Measurements from ENCODE around the gene CAPZA2. TPM values are rescaled to one million over a fixed set of nuclear protein-coding genes. Genes with fewer than 3 reads are reported as not detected.

Gene CAPZA2
- total RNA-seq, 2 experiments from 2014 or later, result 127 to 164 TPM

GRCh38 chr7:116836048-116836447, 26.3 kb upstream of the CAPZA2 start:
- no peaks in the 10 kb centered on the region for H3K4me1 Mint-ChIP-seq (ENCODE audit: low read depth)
- CTCF ChIA-PET, result no interaction called here
- H3K9me3 Mint-ChIP-seq, result no peaks in the 10 kb centered on the region
- peaks cover 3% of the 10 kb centered on the region for H3K27me3 Mint-ChIP-seq (ENCODE audit: low read depth)
- intact Hi-C loops (cut with micrococcal nuclease), result no loop called here
- H3K27ac Mint-ChIP-seq, result no peak overlapping the region
- DNase-seq, result no peak
- H3K36me3 Mint-ChIP-seq (ENCODE audit: low read depth), result no peaks in the 10 kb centered on the region
- H3K4me3 Mint-ChIP-seq, result no peak overlapping the region

GRCh38 chr7:116836911-116837310, 25.5 kb upstream of the CAPZA2 start:
- no peak for DNase-seq
- CTCF ChIA-PET, result no interaction called here
- Mint-ChIP-seq H3K4me1 (ENCODE audit: low read depth) (no peaks in the 10 kb centered on the region), H3K4me3 (no peak overlapping the region), H3K9me3 (no peaks in the 10 kb centered on the region), H3K27ac (no peak overlapping the region), H3K36me3 (ENCODE audit: low read depth) (no peaks in the 10 kb centered on the region), H3K27me3 (ENCODE audit: low read depth) (peaks cover 8% of the 10 kb centered on the region)
- intact Hi-C loops (cut with micrococcal nuclease), result no loop called here

DNA sequence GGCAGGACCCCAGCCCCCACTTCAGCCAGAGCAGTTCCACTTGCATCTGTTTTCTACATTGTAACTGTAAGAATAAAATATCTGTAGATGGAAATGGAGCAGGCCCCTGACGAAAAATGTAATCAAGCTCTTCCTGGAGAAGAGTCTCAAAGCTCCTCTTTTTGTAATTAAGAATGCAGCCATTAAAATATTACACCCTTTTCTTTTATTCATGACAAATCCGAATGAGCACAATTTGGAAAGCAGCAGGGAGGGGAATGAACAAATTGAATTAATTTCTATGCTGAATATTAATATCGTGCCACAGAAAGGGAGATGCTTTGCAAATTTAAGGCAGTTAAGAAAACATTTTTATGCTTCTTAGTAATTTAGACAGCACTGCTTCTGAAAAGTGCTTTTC, 24.8 kb upstream of the CAPZA2 start:
- no peaks in the 10 kb centered on the region for H3K4me1 Mint-ChIP-seq (ENCODE audit: low read depth)
- no peak overlapping the region for H3K27ac Mint-ChIP-seq
- intact Hi-C loops (cut with micrococcal nuclease), result no loop called here
- CTCF ChIA-PET, result no interaction called here
- no peak overlapping the region for H3K4me3 Mint-ChIP-seq
- no peaks in the 10 kb centered on the region for H3K9me3 Mint-ChIP-seq
- H3K27me3 Mint-ChIP-seq (ENCODE audit: low read depth), result peaks cover 8% of the 10 kb centered on the region
- DNase-seq, result no peak
- H3K36me3 Mint-ChIP-seq (ENCODE audit: low read depth), result no peaks in the 10 kb centered on the region

DNA sequence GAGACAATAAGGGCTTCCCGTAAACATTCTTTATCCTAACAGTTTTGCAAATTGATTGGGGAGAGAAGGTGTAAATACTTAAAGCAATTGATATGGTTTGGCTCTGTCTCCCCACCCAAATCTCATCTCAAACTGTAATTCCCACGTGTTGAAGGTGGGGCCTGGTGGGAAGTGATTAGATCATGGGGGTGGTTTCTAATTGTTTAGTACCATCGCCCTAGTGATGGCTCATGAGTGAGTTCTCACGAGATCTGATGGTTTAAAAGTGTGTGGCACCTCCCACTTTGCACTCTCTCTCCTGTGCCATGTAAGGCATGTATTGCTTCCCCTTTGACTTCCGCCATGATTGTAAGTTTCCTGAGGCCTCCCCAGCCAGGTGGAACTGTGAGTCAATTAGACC, 22.1 kb upstream of the CAPZA2 start:
- DNase-seq, result no peak
- H3K27ac Mint-ChIP-seq, result no peak overlapping the region
- CTCF ChIA-PET, result no interaction called here
- peaks cover 15% of the 10 kb centered on the region for H3K27me3 Mint-ChIP-seq (ENCODE audit: low read depth)
- peaks cover 5% of the 10 kb centered on the region for H3K4me1 Mint-ChIP-seq (ENCODE audit: low read depth)
- no peak overlapping the region for H3K4me3 Mint-ChIP-seq
- H3K9me3 Mint-ChIP-seq, result no peaks in the 10 kb centered on the region
- intact Hi-C loops (cut with micrococcal nuclease), result no loop called here
- no peaks in the 10 kb centered on the region for H3K36me3 Mint-ChIP-seq (ENCODE audit: low read depth)

GRCh38 chr7:116842371-116842770, 20.0 kb upstream of the CAPZA2 start:
- intact Hi-C loops (cut with micrococcal nuclease), result no loop called here
- CTCF ChIA-PET, result no interaction called here
- no peak for DNase-seq
- no peaks in the 10 kb centered on the region for H3K36me3 Mint-ChIP-seq (ENCODE audit: low read depth)
- peaks cover 15% of the 10 kb centered on the region for H3K27me3 Mint-ChIP-seq (ENCODE audit: low read depth)
- H3K27ac Mint-ChIP-seq, result no peak overlapping the region
- H3K9me3 Mint-ChIP-seq, result no peaks in the 10 kb centered on the region
- H3K4me1 Mint-ChIP-seq (ENCODE audit: low read depth), result peaks cover 5% of the 10 kb centered on the region
- H3K4me3 Mint-ChIP-seq, result no peak overlapping the region

DNA sequence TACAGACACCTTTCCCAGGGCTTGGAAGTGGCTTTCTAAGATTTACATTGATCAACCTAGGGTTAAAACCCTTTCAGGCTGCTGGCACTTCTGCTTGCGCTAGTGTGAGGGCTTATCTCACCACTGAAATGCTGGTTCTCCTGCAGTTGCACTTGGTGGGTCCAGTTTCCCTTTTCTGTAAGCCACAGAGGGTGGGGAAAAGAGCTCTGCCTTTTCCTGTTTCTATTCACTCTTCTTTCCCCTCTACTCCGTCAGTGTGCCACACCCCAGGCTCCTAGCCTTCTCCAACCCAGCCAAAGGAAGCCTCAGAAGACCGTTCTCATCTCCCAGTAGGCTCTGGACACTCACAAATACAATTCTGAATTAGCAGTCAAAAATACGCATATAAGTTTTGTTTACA, 19.0 kb upstream of the CAPZA2 start:
- Mint-ChIP-seq H3K4me1 (ENCODE audit: low read depth) (peaks cover 5% of the 10 kb centered on the region), H3K4me3 (no peak overlapping the region), H3K27me3 (ENCODE audit: low read depth) (peaks cover 15% of the 10 kb centered on the region), H3K36me3 (ENCODE audit: low read depth) (no peaks in the 10 kb centered on the region), H3K27ac (no peak overlapping the region), H3K9me3 (no peaks in the 10 kb centered on the region)
- CTCF ChIA-PET, result interaction anchor here (0.6 to 1.2 kb wide), 2 partner anchors 34 to 1746 kb away, joined by 3 read pairs; no protein-coding TSS in a partner anchor
- intact Hi-C loops (cut with micrococcal nuclease), result no loop called here
- DNase-seq, result no peak

- Mint-ChIP-seq H3K4me3 (no peak overlapping the region), H3K27ac (no peak overlapping the region)
- CTCF ChIA-PET, result no interaction called here
These were observed 11.2 kb upstream of the CAPZA2 start for GRCh38 chr7:116851175-116851574.

GRCh38 chr7:116851671-116852070, 10.7 kb upstream of the CAPZA2 start:
- intact Hi-C loops (cut with micrococcal nuclease), result no loop called here
- H3K27ac Mint-ChIP-seq, result no peak overlapping the region
- CTCF ChIA-PET, result no interaction called here
- H3K36me3 Mint-ChIP-seq (ENCODE audit: low read depth), result no peaks in the 10 kb centered on the region
- no peaks in the 10 kb centered on the region for H3K4me1 Mint-ChIP-seq (ENCODE audit: low read depth)
- peaks cover 5% of the 10 kb centered on the region for H3K27me3 Mint-ChIP-seq (ENCODE audit: low read depth)
- no peak for DNase-seq
- H3K4me3 Mint-ChIP-seq, result no peak overlapping the region
- H3K9me3 Mint-ChIP-seq, result no peaks in the 10 kb centered on the region

More at GRCh38 chr7:116851175-116851574, 11.2 kb upstream of the CAPZA2 start:
- no peaks in the 10 kb centered on the region for H3K36me3 Mint-ChIP-seq (ENCODE audit: low read depth)
- H3K9me3 Mint-ChIP-seq, result no peaks in the 10 kb centered on the region
- DNase-seq, result no peak
- intact Hi-C loops (cut with micrococcal nuclease), result no loop called here
- H3K27me3 Mint-ChIP-seq (ENCODE audit: low read depth), result peaks cover 5% of the 10 kb centered on the region
- no peaks in the 10 kb centered on the region for H3K4me1 Mint-ChIP-seq (ENCODE audit: low read depth)

GRCh38 chr7:116854132-116854531, 8.3 kb upstream of the CAPZA2 start:
- Mint-ChIP-seq H3K4me3 (no peak overlapping the region), H3K4me1 (ENCODE audit: low read depth) (no peaks in the 10 kb centered on the region), H3K27ac (no peak overlapping the region), H3K27me3 (ENCODE audit: low read depth) (peaks cover 11% of the 10 kb centered on the region), H3K9me3 (no peaks in the 10 kb centered on the region), H3K36me3 (ENCODE audit: low read depth) (no peaks in the 10 kb centered on the region)
- CTCF ChIA-PET, result interaction anchor here (0.8 kb wide), 1 partner anchor 78 kb away, joined by 3 read pairs; no protein-coding TSS in a partner anchor
- DNase-seq, result no peak
- intact Hi-C loops (cut with micrococcal nuclease), result no loop called here

DNA sequence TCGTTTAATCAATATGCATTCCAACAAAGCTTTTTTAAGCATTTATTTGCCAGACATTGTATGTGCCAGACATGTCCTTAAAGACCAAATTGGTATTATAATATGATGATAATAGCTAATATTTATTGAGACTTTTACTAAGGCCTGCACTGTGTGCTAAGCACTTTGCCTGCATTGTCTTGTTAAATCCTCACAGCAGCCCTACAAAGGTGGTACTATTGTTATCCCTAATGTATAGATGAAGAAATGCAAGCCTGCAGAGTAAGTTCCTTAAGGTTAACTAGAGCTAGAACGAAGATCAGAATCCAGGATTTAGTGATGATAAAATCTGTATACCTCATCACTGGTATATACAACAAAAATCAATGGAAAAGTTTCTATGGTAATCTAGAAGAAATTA, 5.3 kb upstream of the CAPZA2 start:
- no peaks in the 10 kb centered on the region for H3K36me3 Mint-ChIP-seq (ENCODE audit: low read depth)
- H3K27ac Mint-ChIP-seq, result no peak overlapping the region
- no peaks in the 10 kb centered on the region for H3K9me3 Mint-ChIP-seq
- DNase-seq, result no peak
- intact Hi-C loops (cut with micrococcal nuclease), result no loop called here
- H3K27me3 Mint-ChIP-seq (ENCODE audit: low read depth), result peaks cover 11% of the 10 kb centered on the region
- peaks cover 7% of the 10 kb centered on the region for H3K4me1 Mint-ChIP-seq (ENCODE audit: low read depth)
- CTCF ChIA-PET, result interaction anchor here (1.2 kb wide), 1 partner anchor 49 kb away, joined by 4 read pairs; no protein-coding TSS in a partner anchor
- no peak overlapping the region for H3K4me3 Mint-ChIP-seq

DNA sequence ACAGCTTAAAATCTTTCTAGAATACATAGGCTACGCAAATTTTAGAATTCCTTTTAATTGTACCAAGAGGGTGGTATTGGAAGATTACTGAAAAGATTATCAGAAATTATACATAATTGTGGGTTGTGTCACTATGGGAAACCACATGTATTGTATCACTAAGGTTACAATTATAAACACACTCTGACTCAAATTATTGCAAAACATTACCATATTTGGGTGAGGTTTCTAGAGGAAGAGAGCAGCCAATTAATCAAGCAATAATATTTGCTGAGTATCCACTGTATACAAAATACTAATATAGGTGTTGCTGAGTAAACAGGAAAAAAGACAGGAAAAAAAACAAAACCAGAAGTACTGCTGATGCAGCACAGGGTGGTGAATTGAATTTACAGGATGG, 3.1 kb upstream of the CAPZA2 start:
- no peaks in the 10 kb centered on the region for H3K36me3 Mint-ChIP-seq (ENCODE audit: low read depth)
- CTCF ChIA-PET, result no interaction called here
- H3K4me3 Mint-ChIP-seq, result no peak overlapping the region
- no peak overlapping the region for H3K27ac Mint-ChIP-seq
- no peaks in the 10 kb centered on the region for H3K9me3 Mint-ChIP-seq
- intact Hi-C loops (cut with micrococcal nuclease), result no loop called here
- H3K4me1 Mint-ChIP-seq (ENCODE audit: low read depth), result peaks cover 14% of the 10 kb centered on the region
- no peak for DNase-seq
- peaks cover 10% of the 10 kb centered on the region for H3K27me3 Mint-ChIP-seq (ENCODE audit: low read depth)

- Mint-ChIP-seq H3K27ac (peak overlapping the region; percentile 31), H3K36me3 (ENCODE audit: low read depth) (no peaks in the 10 kb centered on the region), H3K27me3 (ENCODE audit: low read depth) (peaks cover 10% of the 10 kb centered on the region), H3K4me1 (ENCODE audit: low read depth) (peaks cover 31% of the 10 kb centered on the region), H3K4me3 (peak overlapping the region; percentile 93), H3K9me3 (no peaks in the 10 kb centered on the region)
- CTCF ChIA-PET, result interaction anchor here (0.6 to 1.1 kb wide), 4 partner anchors 28 to 123 kb away, joined by 3 to 5 read pairs (median 4); no protein-coding TSS in a partner anchor
- DNase-seq, result no peak
- intact Hi-C loops (cut with micrococcal nuclease), result loop anchor here (1.0 to 5.0 kb wide), 7 partner anchors 11 to 1323 kb away; partner anchors contain the start of genes LSM8, ST7 and TES
These were observed 670 bp upstream of the CAPZA2 start for GRCh38 chr7:116861717-116862116.

DNA sequence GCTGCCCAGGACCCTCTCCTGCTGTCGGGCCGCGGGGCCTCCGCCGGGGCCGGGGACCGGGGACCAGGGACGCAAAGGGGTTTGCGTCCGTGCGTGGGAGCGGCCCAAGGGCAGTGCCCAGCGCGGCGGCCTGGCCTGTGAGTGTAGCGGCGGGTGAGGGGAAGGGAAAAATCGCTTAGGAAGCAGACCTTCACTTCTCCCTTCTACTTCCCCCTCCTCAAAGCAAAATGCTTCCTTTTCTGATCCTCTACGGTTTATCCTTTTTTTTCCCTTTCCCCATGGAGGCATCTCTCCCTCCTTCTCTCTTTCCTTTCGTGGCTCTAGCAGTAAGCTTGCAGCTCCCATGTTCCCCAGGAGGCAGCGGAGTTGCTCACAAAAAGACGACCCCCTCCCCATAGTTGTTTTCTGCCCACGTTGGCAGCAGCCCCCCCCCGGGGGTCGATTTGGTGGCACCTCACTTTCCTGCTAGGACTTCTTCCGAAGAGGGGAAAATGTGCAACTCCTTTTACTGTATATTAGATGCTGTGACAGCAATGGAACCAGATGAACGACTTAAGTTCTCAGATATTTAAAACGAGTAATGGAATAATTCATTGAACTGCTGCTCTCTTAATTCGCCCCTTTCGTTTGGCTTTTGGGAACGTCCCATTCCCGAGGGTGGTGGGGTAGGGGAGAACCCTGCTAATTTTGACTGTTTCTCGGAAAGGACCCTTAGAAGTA, 724 bp downstream of the CAPZA2 start:
- CTCF ChIA-PET, result no interaction called here
- Mint-ChIP-seq H3K36me3 (ENCODE audit: low read depth) (peaks cover 5% of the 10 kb centered on the region), H3K4me3 (peak overlapping the region; percentile 93), H3K27me3 (ENCODE audit: low read depth) (peaks cover 5% of the 10 kb centered on the region), H3K4me1 (ENCODE audit: low read depth) (peaks cover 43% of the 10 kb centered on the region), H3K9me3 (no peaks in the 10 kb centered on the region), H3K27ac (peak overlapping the region; percentile 91)
- peak; percentile 28 for DNase-seq
- intact Hi-C loops (cut with micrococcal nuclease), result loop anchor here (1.0 to 5.0 kb wide), 7 partner anchors 9 to 1321 kb away; partner anchors contain the start of genes LSM8, ST7 and TES
